Stomach (tissue), 9 donors: ENCODE data around the gene LRRN3. TPM values are rescaled to one million over a fixed set of nuclear protein-coding genes. Genes with fewer than 3 reads are reported as not detected.

Experiments used
- DNase-seq, 2 donors: peaks; one replicate each; pipeline versions ENCODE4 v3.0.0 to v3.0.0-alpha.2; 2013 to 2019
- H3K27ac ChIP-seq, 5 donors: fragments of 200-600 bp in 4 of 5; sonication (generic) in 4 of 5; one replicate each; pipeline ENCODE4 v1.5.1; 2013 to 2019; ENCODE audit warnings: mild to moderate bottlenecking in 1 of 5, moderate library complexity in 1 of 5
- H3K27me3 ChIP-seq, 3 donors: fragments of 200-600 bp; sonication (generic); one replicate each; pipeline ENCODE4 v1.5.1; 2017 to 2019; ENCODE audit warnings: mixed run types in 1 of 3
- H3K36me3 ChIP-seq, 4 donors: fragments of 200-600 bp; sonication (generic); 1 replicate in 3 of 4; 2 replicates in 1 of 4; pipeline ENCODE4 v1.5.1; 2016 to 2019
- H3K4me1 ChIP-seq, 4 donors: fragments of 200-600 bp; sonication (generic); one replicate each; pipeline ENCODE4 v1.5.1; 2016 to 2019
- H3K4me3 ChIP-seq, 4 donors: fragments of 200-600 bp; sonication (generic) in 3 of 4; one replicate each; pipeline ENCODE4 v1.5.1; 2016 to 2019; ENCODE audit warnings: mild to moderate bottlenecking in 1 of 4
- H3K9me3 ChIP-seq, 4 donors: fragments of 200-600 bp; sonication (generic); one replicate each; pipeline ENCODE4 v1.5.1; 2016 to 2019
- EP300 ChIP-seq: sonication (generic); formaldehyde crosslinking; IDR thresholded peaks from one replicate; pipeline ENCODE4 v1.6.1; 2017; ENCODE audit warnings: antibody characterized with exemption
- POLR2A ChIP-seq, 4 donors: fragments of 450-650 bp; IDR thresholded peaks; one replicate each; pipeline ENCODE4 v1.6.1; 2016; ENCODE audit warnings: antibody characterized with exemption in 4 of 4, control low read depth in 2 of 4, mild to moderate bottlenecking in 1 of 4, moderate library complexity in 1 of 4
- POLR2AphosphoS5 ChIP-seq, 3 donors: sonication (generic); formaldehyde crosslinking; IDR thresholded peaks; one replicate each; pipeline ENCODE4 v1.6.1; 2016; ENCODE audit warnings: antibody characterized with exemption in 3 of 3
- WGBS, 5 donors: extraction: QIAGEN DNeasy Blood & Tissue Kit in 3 of 5; methylation state at CpG; one replicate each; pipeline versions ENCODE4 v1.1.5 to v1.1.7; 2013 to 2018; 5-methylcytosine and 5-hydroxymethylcytosine counted together
- intact Hi-C: fragments of 100-400 bp; cut with DNase I; formaldehyde crosslinking; loops from one replicate; pipeline ENCODE4 v1.15.1; 2023; ENCODE audit warnings: low total_unique reads
- polyA plus RNA-seq, 3 donors: library from polyadenylated mRNA; stranded (reverse); fragments of 200-250 nt; gene quantifications; one replicate each; pipeline ENCODE4 v1.2.3, GENCODE V29; 2013
- total RNA-seq, 5 donors: library from RNA; depleted of rRNA; stranded (reverse); fragments of >200 nt; gene quantifications; one replicate each; pipeline versions ENCODE4 v1.1.0 to v1.2.3, GENCODE V29; 2014 to 2016
- TF ChIP-seq, protein P1 (sequence below), 7 experiments: fragments of 450-650 bp in 4 of 7; fragments of 200-600 bp in 3 of 7; sonication (generic) in 3 of 7; IDR thresholded peaks; one replicate each; pipeline ENCODE4 v1.5.1; 2016 to 2019; ENCODE audit warnings: antibody characterized with exemption in 7 of 7, control low read depth in 2 of 7, mild to moderate bottlenecking in 1 of 7
- donor health status: healthy with polysubstance abuse.
- donor health status: Bipolar disorder and iron deficiency.
- donor health status: healthy.

The LRRN3 gene
- total and polyA plus RNA-seq, 8 donors = 0.33 to 4.4 (median 0.61) TPM; not detected in 5

DNA sequence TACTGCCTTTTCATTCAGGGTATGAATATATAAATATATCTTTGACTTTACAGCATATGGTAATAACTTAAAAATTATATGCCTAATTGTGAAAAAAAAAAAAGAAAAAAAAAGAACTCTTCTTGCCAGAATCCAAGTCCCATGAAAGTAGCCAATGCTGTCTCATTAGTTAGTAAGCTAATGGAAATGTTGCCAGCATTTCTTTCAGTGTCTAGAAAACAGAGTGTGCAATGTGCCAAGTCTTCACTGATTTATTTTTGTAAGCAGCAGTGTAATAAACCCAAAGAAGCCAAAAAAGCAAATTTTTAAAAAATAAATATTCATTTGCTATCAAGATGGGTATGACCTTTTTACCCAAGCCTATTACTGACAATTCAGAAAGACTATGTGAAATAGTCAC lies 31.1 kb upstream of the LRRN3 start:
- Histone ChIP-seq H3K4me1 (no peaks in the 10 kb centered on the region), H3K4me3 (no peak overlapping the region), H3K27me3 (no peaks in the 10 kb centered on the region), H3K36me3 (no peaks in the 10 kb centered on the region), H3K27ac (no peak overlapping the region), H3K9me3 (peaks cover 0 to 16% (median 9%) of the 10 kb centered on the region in 4 donors)
- DNase-seq = peak in 1 of 2 donors; percentile 15
- intact Hi-C loops = no loop called here
- TF ChIP-seq POLR2AphosphoS5 (IDR thresholded peaks at IDR 0.05) = no peak

DNA sequence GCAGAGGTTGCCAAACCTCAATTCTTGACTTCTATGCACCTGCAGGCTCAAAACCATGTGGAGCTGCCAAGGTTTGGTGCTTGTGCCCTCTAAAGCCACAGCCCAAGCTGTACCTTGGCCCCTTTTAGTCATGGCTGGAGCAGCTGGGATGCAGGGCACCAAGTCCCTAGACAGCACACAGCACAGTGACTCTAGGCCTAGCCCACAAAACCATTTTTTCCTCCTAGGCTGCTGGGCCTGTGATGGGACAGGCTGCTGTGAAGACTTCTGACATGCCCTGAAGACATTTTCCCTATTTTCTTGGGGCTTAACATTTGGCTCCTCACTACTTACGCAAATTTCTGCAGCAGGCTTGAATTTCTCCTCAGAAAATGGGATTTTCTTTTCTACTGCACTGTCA lies 27.8 kb upstream of the LRRN3 start:
- Histone ChIP-seq H3K36me3 (no peaks in the 10 kb centered on the region), H3K9me3 (peaks cover 0 to 16% (median 9%) of the 10 kb centered on the region in 4 donors), H3K27me3 (no peaks in the 10 kb centered on the region), H3K4me3 (no peak overlapping the region), H3K4me1 (no peaks in the 10 kb centered on the region), H3K27ac (no peak overlapping the region)
- TF ChIP-seq POLR2A (IDR thresholded peaks at IDR 0.05) (no peak), POLR2AphosphoS5 (IDR thresholded peaks at IDR 0.05) (no peak), EP300 (no peak)
- TF ChIP-seq, protein P1, sequence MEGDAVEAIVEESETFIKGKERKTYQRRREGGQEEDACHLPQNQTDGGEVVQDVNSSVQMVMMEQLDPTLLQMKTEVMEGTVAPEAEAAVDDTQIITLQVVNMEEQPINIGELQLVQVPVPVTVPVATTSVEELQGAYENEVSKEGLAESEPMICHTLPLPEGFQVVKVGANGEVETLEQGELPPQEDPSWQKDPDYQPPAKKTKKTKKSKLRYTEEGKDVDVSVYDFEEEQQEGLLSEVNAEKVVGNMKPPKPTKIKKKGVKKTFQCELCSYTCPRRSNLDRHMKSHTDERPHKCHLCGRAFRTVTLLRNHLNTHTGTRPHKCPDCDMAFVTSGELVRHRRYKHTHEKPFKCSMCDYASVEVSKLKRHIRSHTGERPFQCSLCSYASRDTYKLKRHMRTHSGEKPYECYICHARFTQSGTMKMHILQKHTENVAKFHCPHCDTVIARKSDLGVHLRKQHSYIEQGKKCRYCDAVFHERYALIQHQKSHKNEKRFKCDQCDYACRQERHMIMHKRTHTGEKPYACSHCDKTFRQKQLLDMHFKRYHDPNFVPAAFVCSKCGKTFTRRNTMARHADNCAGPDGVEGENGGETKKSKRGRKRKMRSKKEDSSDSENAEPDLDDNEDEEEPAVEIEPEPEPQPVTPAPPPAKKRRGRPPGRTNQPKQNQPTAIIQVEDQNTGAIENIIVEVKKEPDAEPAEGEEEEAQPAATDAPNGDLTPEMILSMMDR (IDR thresholded peaks at IDR 0.05) = no peak
- DNase-seq = no peak
- WGBS, 5 donors = 89 to 98% (median 96%) methylated on average over 1 of the region's 1 CpG
- intact Hi-C loops = no loop called here

DNA sequence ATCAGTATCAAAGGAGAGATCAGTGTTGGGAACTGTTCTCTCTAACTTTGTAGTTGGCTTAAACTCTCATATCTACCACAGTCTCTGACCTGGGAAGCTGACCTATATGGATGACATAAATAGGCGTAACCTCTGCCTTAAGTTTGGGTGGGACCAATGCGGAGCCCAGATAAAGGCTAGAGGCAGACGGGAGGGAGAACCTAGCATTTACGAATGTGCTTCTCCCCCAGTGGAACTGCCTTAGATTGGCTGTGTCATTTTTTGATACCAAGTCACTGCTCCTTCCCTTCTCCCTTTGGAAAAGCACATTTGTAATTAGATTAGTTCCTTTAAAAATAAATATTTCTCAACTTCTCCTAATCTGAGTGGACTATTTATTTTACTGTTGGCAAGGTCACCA lies 23.7 kb upstream of the LRRN3 start:
- WGBS, 5 donors = 56 to 91% (median 69%) methylated on average over 4 of the region's 4 CpGs
- H3K27me3 ChIP-seq = no peaks in the 10 kb centered on the region
- DNase-seq = no peak
- H3K4me1 ChIP-seq = no peaks in the 10 kb centered on the region
- no peaks in the 10 kb centered on the region for H3K36me3 ChIP-seq
- H3K4me3 ChIP-seq = no peak overlapping the region
- no peak overlapping the region for H3K27ac ChIP-seq
- TF ChIP-seq POLR2A (IDR thresholded peaks at IDR 0.05) (no peak), EP300 (no peak), POLR2AphosphoS5 (IDR thresholded peaks at IDR 0.05) (no peak)
- TF ChIP-seq, protein P1 (IDR thresholded peaks at IDR 0.05) = no peak
- intact Hi-C loops = no loop called here
- peaks cover 0 to 16% (median 9%) of the 10 kb centered on the region in 4 donors for H3K9me3 ChIP-seq

DNA sequence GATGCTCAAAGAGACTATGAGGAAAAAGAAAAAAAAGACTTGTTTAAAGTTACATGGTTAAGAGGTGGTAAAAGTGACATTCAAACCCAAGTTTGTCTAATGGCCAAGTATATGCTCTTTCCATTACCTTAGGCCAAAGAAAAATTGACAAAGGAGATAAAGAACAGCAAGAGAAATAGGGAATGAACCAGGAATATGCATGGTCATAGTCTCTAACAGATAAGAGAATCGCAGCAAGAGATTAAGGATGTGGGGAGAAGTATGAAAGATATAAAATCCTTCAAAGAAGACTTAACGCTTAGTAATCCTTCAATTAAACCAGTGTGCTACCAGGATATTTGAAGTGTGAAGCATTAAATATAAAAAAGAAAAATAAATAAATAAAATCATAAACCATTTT lies 23.2 kb upstream of the LRRN3 start:
- Histone ChIP-seq H3K4me1 (no peaks in the 10 kb centered on the region), H3K36me3 (no peaks in the 10 kb centered on the region), H3K27me3 (no peaks in the 10 kb centered on the region), H3K27ac (no peak overlapping the region), H3K4me3 (no peak overlapping the region), H3K9me3 (peaks cover 0 to 13% (median 8%) of the 10 kb centered on the region in 4 donors)
- intact Hi-C loops = no loop called here
- DNase-seq = no peak
- no peak for TF ChIP-seq EP300
- TF ChIP-seq POLR2A (IDR thresholded peaks at IDR 0.05) = no peak
- no peak for TF ChIP-seq POLR2AphosphoS5 (IDR thresholded peaks at IDR 0.05)
- TF ChIP-seq, protein P1 (IDR thresholded peaks at IDR 0.05) = no peak
- WGBS, 5 donors = 64 to 82% (median 71%) methylated on average over 2 of the region's 2 CpGs

DNA sequence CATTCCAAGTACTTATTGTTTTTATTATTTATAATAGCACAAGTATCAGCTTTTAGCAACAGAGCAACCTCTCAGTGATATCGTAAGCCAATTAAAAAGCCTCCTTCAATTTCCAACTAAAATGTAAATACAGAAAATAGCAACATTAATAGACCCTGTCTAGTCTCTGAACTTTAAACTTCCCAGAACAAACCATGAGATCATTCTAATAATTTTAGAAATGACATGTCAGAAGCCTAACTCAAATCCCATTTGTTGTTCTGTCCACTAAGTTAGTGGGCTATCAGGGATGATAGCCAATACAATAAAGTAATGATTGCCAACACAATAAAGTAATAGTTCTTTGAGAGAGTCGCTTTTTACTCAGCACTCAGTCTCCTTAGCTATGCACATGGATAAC lies 22.3 kb upstream of the LRRN3 start:
- H3K4me3 ChIP-seq = no peak overlapping the region
- WGBS, 5 donors = 69 to 78% (median 74%) methylated on average over 2 of the region's 2 CpGs
- no peak for DNase-seq
- no peak overlapping the region for H3K27ac ChIP-seq
- intact Hi-C loops = no loop called here
- no peaks in the 10 kb centered on the region for H3K36me3 ChIP-seq
- TF ChIP-seq, protein P1 (IDR thresholded peaks at IDR 0.05) = no peak
- TF ChIP-seq POLR2AphosphoS5 (IDR thresholded peaks at IDR 0.05) (no peak), EP300 (no peak), POLR2A (IDR thresholded peaks at IDR 0.05) (no peak)
- peaks cover 0 to 4% (median under 1%) of the 10 kb centered on the region in 4 donors for H3K9me3 ChIP-seq
- no peaks in the 10 kb centered on the region for H3K4me1 ChIP-seq
- no peaks in the 10 kb centered on the region for H3K27me3 ChIP-seq
